ENCODE measurements around the gene NTN1. TPM values are rescaled to one million over a fixed set of nuclear protein-coding genes. Genes with fewer than 3 reads are reported as not detected.

The NTN1 gene
- total and polyA plus RNA-seq, 2 of the 13 experiments (the other 11 are each of a cell fraction or from before 2014, with no cell fraction given), result 0.04 to 0.05 TPM

DNA sequence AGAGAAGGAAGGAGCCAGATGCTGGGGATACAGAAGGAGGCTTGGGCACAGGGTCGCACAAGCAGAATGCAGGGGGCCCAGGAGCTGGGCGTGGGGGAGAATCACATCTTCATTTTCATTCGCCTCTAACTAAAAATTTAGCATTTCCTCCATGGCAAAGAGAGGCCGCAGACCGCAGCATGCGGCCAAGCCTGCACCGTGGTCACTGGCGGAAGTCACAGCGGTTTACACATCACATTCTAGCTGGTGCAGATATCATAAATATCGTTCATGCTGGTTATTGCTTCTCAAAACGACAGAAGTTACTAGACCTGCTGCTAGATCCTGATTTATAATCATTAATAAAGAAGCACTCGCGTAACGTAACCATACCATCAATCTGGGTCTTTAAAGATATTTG is 162.0 kb downstream of the NTN1 start (continued):
- TF ChIP-seq ZNF101 (CRISPR knock-in tag; IDR thresholded peaks at IDR 0.05; ENCODE audit: borderline replicate concordance, low read depth), result no peak
- TF ChIP-seq NFE2L2 (IDR thresholded peaks at IDR 0.05; ENCODE audit: low read length), result no peak

DNA sequence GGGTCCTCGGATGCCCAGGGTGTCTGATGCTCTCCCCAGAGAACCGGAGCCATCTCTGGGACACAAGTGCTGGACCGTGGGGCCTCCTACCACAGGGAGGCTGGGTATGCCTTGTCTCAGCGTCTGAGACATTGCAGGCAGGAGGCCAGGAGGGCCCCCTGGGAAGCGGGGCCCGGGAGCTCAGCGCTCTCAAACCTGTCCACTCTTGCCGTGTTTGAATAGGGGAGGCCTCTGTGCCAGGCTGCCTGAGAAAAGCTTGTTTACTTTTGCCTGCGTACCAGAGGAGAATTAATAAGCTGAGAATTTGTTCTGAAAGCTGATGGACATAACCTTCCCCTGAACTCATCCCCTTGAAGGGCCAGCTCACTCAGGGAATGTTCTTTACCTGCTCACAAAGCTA is 163.8 kb downstream of the NTN1 start:
- no peak overlapping the region for H2AFZ ChIP-seq (ENCODE audit: low read length)
- in situ Hi-C loops (cut with HindIII; ENCODE audit: extremely low pct_ligation_motif_present, low pct_unique_long_range_greater_than_20kb), result no loop called here
- no peaks in the 10 kb centered on the region for H3K36me3 ChIP-seq (replicated peaks in 1 of 2; ENCODE audit: control insufficient read depth in 1 of 2, insufficient read depth in 2 of 2, low read length in 2 of 2)
- no peaks in the 10 kb centered on the region for H4K20me1 ChIP-seq (ENCODE audit: insufficient read depth, low read length)
- no TSS peak for BruUV-seq (replicated peaks)
- POLR2A ChIA-PET, result no interaction called here
- H3K27ac ChIP-seq (ENCODE audit: extremely low read length, insufficient read depth, low read length), result no peak overlapping the region
- H3K79me2 ChIP-seq (ENCODE audit: insufficient read depth, low read length), result no peaks in the 10 kb centered on the region
- no peak overlapping the region for H3K9ac ChIP-seq (ENCODE audit: insufficient read depth, low read depth, low read length)
- peaks cover 8 to 76% of the 10 kb centered on the region in 2 experiments for H3K27me3 ChIP-seq (ENCODE audit: control insufficient read depth in 1 of 2, insufficient read depth in 2 of 2, low read length in 2 of 2)
- DNase-seq (ENCODE audit: low spot score) (no peak), ATAC-seq (no peak), FAIRE-seq (no peak)
- H3K4me2 ChIP-seq (ENCODE audit: low read depth, low read length), result no peak overlapping the region
- no peaks in the 10 kb centered on the region for H3K4me1 ChIP-seq (ENCODE audit: insufficient read depth, low read length)
- H3K4me3 ChIP-seq (replicated peaks in 1 of 3; ENCODE audit: insufficient read depth in 1 of 3, low read depth in 2 of 3, low read length in 3 of 3), result no peak overlapping the region
- TF ChIP-seq ZFP90 (CRISPR knock-in tag; IDR thresholded peaks at IDR 0.05; ENCODE audit: borderline replicate concordance), result no peak
- no peak for TF ChIP-seq AKAP8 (CRISPR knock-in tag; IDR thresholded peaks at IDR 0.05)
- no peak for TF ChIP-seq MAFK (conservative IDR thresholded peaks at IDR 0.05 in 1 of 2, IDR thresholded peaks at IDR 0.05 in 1 of 2; ENCODE audit: low read length in 2 of 2)
- TF ChIP-seq RFX5 (IDR thresholded peaks at IDR 0.05; ENCODE audit: low read depth, low read length), result no peak
- TF ChIP-seq, protein P1, sequence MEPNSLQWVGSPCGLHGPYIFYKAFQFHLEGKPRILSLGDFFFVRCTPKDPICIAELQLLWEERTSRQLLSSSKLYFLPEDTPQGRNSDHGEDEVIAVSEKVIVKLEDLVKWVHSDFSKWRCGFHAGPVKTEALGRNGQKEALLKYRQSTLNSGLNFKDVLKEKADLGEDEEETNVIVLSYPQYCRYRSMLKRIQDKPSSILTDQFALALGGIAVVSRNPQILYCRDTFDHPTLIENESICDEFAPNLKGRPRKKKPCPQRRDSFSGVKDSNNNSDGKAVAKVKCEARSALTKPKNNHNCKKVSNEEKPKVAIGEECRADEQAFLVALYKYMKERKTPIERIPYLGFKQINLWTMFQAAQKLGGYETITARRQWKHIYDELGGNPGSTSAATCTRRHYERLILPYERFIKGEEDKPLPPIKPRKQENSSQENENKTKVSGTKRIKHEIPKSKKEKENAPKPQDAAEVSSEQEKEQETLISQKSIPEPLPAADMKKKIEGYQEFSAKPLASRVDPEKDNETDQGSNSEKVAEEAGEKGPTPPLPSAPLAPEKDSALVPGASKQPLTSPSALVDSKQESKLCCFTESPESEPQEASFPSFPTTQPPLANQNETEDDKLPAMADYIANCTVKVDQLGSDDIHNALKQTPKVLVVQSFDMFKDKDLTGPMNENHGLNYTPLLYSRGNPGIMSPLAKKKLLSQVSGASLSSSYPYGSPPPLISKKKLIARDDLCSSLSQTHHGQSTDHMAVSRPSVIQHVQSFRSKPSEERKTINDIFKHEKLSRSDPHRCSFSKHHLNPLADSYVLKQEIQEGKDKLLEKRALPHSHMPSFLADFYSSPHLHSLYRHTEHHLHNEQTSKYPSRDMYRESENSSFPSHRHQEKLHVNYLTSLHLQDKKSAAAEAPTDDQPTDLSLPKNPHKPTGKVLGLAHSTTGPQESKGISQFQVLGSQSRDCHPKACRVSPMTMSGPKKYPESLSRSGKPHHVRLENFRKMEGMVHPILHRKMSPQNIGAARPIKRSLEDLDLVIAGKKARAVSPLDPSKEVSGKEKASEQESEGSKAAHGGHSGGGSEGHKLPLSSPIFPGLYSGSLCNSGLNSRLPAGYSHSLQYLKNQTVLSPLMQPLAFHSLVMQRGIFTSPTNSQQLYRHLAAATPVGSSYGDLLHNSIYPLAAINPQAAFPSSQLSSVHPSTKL (CRISPR knock-in tag; IDR thresholded peaks at IDR 0.05), result no peak
- no peak for TF ChIP-seq STAG1 (CRISPR knock-in tag; IDR thresholded peaks at IDR 0.05)
- TF ChIP-seq KDM1A (CRISPR knock-in tag; IDR thresholded peaks at IDR 0.05), result no peak
- TF ChIP-seq, protein P2, sequence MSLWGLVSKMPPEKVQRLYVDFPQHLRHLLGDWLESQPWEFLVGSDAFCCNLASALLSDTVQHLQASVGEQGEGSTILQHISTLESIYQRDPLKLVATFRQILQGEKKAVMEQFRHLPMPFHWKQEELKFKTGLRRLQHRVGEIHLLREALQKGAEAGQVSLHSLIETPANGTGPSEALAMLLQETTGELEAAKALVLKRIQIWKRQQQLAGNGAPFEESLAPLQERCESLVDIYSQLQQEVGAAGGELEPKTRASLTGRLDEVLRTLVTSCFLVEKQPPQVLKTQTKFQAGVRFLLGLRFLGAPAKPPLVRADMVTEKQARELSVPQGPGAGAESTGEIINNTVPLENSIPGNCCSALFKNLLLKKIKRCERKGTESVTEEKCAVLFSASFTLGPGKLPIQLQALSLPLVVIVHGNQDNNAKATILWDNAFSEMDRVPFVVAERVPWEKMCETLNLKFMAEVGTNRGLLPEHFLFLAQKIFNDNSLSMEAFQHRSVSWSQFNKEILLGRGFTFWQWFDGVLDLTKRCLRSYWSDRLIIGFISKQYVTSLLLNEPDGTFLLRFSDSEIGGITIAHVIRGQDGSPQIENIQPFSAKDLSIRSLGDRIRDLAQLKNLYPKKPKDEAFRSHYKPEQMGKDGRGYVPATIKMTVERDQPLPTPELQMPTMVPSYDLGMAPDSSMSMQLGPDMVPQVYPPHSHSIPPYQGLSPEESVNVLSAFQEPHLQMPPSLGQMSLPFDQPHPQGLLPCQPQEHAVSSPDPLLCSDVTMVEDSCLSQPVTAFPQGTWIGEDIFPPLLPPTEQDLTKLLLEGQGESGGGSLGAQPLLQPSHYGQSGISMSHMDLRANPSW (CRISPR knock-in tag; IDR thresholded peaks at IDR 0.05; ENCODE audit: borderline replicate concordance), result no peak
- no peak for TF ChIP-seq NKX3-1 (CRISPR knock-in tag; IDR thresholded peaks at IDR 0.05)
- no peak for TF ChIP-seq ZNF709 (CRISPR knock-in tag; IDR thresholded peaks at IDR 0.05)
- TF ChIP-seq, protein P3, sequence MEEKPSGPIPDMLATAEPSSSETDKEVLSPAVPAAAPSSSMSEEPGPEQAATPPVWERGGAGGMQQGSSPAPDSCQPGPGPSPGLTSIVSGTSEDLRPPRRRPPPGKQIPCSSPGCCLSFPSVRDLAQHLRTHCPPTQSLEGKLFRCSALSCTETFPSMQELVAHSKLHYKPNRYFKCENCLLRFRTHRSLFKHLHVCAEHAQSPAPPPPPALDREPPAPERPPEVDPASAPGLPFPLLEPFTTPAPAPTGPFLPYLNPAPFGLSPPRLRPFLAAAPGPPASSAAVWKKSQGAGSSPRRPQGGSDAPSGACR (CRISPR knock-in tag; IDR thresholded peaks at IDR 0.05), result no peak
- CTCF ChIA-PET (ENCODE audit: low intra/inter-chr PET ratio, low total read pairs), result no interaction called here
- WGBS (ENCODE audit: low lambda C conversion rate), result 4% methylated on average over 4 of the region's 9 CpGs
- intact Hi-C loops (cut with micrococcal nuclease; ENCODE audit: unreplicated experiment), result no loop called here
- no peaks in the 10 kb centered on the region for H3K9me3 ChIP-seq (ENCODE audit: low read length)

All from HepG2 (cell line).